ENCODE results near the gene FBXO2.

The FBXO2 gene

DNA sequence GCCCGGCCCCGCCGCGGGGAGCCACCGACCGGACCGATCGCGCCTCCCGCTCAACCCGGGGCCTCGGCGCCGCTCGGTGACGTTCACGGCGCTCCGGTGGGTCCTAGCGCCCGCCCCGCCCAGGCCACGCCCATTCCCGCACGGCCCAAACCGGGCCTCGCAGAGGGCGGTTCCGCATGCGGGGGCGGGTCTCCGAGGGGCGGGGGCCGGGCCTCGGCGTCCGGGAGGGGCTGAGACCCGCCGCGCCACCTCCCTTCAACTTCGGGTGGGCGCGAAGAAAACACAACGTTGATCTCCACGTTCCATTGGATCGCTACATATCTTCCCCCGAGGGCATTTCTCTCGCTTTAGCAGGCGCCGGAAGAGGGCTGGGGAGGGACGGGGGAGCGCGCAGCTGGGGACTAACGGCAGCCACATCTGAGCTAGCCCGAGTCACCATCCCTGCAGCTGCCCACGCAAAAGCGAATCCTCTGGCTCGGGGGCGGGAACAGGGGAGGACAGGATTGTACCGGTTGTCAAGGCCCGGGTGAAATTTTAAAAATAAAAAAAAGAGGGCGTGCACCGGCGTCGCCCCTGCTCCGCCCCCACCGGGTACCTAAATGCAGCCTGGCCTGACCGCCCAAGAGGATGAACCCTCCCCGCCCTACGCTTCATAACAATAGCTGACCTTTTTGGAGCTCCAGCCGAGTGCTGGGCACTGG, 27.0 kb upstream of the FBXO2 start, which contains the start of gene MAD2L2:
Gene MAD2L2, minus strand, starts transcription at position 78 of the 701 bp plus-strand sequence. CDS start 547 bp downstream, outside the sequence.
- peak; percentile 75 for DNase-seq

DNA sequence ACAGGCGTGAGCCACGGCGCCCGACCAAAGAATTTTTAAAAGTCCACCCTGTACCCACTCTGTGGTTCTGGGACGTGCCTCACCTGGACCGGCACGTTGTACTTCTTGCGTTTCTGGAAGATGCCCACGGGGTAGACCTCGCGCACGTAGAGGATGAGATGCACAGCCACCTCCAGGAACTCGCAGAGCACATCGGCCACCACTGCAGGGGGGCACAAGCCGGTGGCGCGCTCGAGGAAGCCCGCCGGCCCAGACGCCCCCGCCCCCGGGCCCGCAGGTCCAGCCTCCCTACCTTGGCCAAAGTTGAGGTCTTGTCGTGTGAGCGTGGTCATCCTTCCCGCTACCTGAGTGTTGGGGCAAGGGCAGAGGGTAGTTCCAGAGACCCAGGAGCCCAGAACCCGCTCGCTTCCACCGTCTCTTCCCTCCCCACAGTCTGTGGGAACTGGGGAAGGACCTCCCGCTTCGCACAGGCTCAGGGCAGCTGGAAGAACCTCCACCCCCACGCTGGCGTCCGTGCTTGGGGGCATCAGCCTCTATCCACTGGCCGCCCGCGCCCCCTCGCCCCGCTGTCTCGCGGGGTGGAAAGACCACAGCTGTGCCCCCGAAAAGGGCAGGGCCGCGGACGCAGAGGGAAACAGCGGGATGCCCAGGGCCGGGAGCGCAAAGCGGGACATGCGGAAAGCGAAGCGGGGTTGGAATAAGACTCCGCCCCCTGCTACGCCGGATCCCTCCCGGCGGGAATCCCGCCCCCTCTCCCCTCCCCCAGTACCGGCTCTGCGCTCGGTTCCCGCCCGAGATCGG, 26.2 kb upstream of the FBXO2 start:
- no peak for DNase-seq

DNA sequence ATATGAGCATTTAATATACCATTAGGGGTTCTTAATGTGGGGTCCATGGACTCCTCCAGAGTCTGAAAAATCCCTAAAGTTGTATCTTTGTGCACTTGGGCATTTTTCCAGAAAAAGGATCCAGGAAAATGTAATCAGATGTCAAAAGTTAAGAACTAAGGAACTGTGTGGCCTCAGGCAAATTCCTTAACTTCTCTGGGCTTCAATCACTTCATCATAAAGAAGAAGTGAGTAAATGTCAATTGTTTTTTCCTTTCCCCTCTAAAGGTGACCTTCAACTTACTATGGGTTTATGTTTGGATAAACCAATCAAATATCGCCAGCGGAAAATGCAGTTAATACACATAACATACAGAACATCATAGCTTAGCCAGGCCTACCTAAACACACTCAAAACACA, 24.2 kb upstream of the FBXO2 start:
- DNase-seq, result no peak

DNA sequence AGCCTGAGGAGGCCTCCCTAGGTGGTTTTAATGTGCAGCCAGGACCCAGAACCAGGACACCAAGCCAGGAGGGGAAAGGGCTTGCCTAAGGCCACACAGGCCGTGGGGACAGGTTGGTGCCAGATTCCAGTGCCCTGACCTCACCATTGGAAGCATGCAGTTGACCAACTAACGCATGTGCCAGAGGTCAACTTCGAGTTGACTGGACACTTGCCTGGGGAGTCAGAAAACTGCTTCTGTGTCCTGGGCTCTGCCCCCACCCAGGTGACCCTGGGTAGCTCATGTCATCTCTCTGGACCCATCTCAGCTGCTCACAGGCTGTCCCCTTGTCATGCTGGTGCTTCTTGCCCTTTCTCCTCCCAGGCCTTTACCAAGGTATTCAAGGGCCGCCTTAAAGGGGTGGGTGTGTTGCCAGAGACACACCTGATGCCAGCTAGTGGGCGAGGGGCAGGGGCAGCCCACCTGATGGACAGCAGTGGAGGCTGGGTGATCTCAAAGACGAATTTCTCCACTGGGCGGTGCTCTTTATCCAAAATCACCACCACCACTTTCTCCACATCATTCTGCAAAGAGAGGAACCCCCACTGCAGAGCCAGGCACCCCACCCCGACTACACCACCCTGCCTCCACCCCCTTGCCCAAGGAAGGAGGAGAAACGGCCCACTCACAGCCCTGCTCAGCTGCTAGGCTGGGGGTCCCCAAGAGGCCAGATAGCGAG, 22.3 kb upstream of the FBXO2 start:
- DNase-seq, result no peak

DNA sequence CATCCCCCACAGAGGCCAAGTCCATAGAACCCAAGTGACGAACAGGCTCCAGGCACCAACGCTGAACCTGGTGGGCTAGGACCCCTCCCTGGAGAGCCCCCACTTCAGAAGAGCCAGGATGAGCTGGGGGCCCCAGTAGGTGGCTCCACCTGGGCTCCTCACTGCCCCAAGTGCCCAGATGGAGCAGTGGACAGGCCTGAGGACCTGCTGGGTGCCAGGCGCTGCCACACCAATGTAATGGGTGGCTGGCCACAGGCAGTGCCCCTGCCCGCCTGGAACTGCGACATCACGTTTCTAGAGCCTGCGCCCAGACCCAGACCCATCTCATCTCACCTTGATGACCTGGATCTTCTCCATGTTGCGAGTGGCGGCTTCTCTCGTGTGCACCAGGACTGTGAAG, 21.1 kb upstream of the FBXO2 start:
- DNase-seq, result no peak

DNA sequence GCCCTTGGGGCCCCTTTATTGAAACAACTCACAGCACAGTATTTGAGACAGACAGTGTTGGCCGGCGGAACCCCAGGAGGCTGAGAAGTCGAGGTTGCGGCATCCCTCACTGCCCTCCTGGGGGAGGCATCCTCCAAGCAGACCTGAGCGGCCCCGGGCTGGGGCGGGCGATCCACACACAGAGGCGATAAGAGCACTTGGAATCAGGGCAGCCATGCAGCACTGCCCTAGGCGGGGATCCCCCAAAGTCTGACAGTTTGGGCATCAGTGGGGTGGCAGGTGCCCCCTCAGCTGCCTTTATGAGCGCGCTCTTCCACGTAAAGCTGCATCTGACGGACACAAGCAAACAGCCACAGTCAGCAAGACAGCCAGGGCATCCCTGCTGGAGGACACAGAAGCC, 20.3 kb upstream of the FBXO2 start:
- DNase-seq, result no peak

DNA sequence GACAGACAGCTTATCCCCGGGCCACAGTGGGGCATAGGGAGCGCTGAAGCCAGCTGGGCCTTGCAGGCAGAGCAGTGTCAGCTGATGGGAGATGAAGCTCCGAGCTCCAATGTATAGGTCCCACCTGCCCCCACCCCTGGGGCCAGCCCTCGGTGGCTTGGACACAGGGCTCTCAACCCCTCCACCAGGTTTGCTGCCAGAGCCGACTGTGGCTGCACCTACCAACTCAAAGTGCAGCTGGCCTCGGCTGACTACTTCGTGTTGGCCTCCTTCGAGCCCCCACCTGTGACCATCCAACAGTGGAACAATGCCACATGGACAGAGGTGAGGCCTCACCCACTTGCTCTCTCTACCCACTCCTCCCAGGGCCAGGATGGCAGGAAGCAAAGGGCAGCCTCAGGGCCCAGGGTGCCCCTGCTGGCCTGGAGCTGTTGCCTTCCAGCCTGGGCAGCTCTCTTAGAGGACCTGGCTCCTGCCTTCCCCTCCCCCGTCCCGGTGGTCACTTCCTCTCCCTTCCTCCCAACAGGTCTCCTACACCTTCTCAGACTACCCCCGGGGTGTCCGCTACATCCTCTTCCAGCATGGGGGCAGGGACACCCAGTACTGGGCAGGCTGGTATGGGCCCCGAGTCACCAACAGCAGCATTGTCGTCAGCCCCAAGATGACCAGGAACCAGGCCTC, 19.0 kb upstream of the FBXO2 start:
- no peak for DNase-seq

DNA sequence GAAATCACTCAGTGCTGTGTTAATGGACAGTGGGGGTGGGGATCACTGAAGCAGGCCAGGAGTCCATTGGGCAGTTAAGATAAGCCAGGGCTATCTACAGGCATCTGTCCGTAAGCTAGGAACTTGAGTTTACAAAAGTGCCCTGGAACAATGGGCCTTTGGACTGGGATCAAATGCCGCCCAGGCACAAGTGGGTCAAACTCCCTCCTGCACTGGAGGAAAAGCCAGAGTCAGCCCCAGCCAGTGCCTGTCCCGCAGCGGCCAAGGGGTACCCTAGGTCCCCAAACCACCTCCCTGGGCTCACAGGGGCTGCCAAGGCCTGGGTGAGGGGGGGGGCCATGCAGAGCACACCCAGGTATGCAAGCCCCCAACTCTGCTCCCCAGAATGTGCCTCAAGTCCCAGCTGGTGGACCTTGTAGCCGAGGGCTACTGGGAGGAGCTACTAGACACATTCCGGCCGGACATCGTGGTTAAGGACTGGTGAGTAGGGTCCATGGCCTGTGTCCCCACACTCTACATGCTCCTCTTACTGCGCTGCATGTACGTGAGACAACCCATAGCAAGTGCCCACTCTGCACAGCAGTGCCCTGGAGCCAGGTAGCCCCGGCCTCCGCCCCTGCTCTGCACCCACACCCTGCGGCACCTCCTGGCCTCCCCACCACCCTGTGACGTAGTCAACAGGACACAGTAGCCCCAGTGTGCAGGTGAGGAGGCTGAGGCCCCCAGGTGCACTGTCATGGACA, 17.5 kb upstream of the FBXO2 start:
- DNase-seq, result no peak

DNA sequence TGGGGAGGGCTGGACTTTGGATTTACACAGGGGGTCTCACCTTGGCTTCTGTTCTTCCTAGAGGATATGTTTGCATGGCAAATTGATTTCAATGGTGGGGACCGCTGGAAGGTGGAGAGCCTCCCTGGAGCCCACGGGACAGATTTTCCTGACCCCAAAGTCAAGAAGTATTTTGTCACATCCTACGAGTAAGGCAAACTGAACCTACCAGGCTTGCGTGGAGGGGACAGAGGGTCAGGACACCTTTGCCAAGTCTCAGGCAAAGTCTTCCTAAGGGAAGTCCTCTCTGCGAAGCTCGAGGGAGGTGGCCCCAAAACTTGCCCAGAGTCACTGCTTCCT, 16.9 kb upstream of the FBXO2 start:
- no peak for DNase-seq

DNA sequence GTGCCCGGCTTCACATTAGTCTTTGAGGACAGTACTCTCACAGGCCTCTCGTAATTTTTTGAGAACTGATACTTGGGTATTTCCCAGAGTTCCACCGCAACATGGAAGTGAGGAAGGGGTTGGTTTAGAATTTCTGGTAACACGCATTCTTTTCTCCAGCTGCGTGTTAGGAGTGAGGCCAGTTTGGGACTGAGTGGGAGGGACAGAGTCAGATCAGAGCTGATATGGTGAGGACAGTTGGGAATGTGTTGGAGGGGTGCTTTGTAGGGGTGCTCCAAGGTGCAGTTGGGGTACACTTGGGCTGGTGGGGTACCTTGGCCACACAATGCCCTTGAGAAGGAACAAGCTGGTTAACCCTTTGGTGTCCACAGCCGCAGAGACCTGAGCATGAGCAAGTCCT, 16.5 kb upstream of the FBXO2 start:
- no peak for DNase-seq

DNA sequence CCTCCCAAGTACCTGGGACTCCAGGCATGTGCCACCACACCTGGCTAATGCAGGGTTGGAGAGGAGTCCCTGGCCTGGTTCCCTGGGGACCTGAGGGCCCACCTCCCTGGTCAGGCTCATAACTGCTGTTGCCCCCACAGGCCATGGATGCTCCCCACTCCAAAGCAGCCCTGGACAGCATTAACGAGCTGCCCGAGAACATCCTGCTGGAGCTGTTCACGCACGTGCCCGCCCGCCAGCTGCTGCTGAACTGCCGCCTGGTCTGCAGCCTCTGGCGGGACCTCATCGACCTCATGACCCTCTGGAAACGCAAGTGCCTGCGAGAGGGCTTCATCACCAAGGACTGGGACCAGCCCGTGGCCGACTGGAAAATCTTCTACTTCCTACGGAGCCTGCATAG, 14.3 kb upstream of the FBXO2 start:
- DNase-seq, result no peak

DNA sequence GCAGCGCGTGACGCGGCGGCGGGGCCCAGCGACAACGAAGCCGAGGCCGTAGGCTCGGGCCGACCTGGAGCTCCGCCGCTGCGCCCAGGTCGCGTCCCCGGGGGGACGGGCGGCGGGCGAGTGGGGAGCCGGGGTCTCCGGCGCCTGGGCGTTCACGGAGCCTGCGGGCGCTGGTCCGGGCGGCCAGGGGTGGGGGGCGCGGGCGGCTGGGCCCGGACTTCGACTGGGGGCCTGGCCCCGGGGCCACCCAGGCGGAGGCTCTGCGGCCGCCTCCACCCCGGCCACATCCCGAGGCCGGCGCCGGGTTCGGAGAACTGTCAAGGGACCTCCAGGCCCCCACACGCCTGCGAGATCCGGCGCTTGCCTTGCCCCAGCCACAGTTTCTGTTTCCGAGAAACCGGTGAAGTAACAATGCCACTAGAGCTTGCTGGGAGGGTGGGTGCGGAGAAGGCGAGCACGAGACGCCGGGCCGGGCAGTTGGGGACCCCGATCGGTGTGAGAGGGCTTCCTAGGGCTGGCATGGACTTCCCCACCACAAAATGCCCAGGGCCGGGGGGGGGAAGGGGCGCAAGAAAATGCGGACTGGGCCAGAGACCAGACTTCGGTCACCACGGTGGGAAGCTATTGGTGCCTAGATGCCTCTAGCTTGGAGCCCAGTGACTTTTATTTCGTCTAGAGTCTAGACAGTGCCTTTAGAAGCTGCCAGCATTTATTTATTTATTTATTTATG, 10.3 kb upstream of the FBXO2 start:
- DNase-seq, result no peak

DNA sequence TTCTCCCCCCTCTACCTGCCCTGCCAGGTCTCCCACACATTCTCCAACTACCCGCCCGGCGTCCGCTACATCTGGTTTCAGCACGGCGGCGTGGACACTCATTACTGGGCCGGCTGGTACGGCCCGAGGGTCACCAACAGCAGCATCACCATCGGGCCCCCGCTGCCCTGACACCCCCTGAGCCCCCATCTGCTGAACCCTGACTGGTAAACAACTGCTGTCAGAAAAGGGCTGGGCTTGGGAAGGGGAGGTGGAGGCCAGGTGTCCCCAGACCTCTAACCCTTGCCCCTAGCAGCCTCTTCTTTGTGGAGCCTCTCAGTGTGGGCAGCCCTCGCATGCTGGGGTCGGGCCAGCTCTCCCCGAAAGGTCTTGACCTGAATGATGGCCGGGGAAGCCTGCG, 6.9 kb upstream of the FBXO2 start:
- DNase-seq, result no peak

DNA sequence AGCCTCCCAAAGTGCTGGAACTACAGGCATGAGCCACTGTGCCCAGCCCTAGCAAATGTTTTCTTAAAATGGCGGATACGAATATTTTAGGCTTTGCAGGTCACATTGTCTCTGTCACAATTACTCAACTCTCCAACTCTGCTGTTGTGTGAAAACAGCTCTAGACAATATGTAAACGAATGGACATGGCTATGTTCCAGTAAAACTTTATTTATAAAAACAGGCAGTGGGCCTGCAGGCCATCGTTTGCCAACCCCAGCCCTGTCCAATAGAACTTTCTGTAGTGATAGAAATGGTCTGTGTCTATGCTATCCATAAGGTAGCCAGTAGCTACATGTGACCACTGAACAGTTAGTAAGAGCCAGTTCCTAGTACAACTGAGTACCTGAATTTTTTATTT, 5.5 kb upstream of the FBXO2 start:
- no peak for DNase-seq

DNA sequence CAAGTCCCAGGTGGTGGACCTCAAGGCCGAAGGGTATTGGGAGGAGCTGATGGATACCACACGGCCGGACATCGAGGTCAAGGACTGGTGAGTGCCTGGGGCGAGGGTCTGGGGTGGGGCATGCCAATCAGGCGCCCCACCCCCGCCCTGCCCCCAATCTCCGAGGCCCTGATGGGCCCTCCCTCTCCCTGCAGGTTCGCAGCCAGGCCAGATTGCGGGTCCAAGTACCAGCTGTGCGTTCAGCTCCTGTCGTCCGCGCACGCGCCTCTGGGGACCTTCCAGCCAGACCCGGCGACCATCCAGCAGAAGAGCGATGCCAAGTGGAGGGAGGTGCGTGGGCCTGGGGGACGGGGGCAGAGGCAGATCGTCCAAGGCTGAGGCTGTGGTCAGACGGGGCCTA, 4.3 kb upstream of the FBXO2 start:
- DNase-seq, result no peak

DNA sequence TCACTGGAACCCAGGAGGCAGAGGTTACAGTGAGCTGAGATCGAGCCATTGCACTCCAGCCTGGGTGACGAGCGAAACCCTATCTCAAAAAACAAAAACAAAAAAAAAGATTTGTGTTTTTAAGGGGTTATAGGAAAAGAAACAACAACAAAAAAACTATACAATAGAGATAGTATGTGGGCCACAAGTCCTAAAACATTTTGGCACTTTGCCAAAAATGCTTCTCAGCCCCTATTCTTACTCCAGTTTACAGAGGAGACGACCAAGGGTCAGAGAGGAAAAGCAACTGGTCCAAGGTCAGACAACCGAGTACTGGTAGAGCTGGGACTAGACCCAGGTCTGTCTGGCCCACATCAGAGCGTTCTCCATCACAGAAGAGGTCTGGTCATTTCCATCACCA, 3.4 kb upstream of the FBXO2 start:
- DNase-seq, result no peak

DNA sequence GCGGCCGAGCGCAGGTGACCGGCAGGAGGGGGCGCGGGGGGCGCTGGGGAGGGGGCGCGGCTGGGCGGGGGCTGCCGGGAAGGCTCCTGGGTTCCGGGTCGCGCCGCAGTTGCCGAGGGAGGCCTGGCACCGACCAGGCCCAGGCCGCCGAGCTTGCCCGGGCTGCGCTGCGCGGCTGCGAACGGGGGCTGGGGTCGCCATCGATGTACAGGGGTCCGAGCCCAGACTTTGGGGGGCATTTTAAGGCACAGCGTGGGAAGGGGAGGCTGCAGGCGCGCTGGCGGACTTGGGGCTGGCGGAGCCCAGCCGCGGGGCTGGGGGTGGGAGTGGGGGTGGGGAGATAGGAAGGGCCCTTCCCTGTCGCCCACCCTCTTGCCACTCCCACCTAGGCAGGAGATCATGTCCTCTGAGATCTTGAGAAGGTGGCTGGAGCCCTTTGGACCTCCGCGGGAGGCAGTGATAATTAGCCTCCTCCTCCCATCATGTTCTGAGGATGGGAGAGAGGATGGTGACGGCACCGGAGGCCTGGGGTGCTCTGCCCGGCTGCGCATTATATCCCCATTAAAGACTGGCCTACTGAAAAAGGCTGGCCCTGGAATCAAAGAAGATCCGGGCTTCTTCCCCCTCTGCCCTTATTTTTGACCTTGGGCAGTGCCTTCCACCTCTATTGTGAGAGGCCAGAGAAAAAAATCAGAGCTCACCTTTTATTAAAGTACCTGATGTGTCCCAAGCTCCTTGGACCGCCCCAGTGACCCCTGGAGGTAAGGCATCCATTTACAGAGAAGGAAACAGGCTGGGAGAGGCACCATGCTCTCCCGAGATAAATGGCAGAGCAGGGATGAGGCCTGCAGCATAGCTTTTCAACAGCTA, 945 bp upstream of the FBXO2 start:
- no peak for DNase-seq

DNA sequence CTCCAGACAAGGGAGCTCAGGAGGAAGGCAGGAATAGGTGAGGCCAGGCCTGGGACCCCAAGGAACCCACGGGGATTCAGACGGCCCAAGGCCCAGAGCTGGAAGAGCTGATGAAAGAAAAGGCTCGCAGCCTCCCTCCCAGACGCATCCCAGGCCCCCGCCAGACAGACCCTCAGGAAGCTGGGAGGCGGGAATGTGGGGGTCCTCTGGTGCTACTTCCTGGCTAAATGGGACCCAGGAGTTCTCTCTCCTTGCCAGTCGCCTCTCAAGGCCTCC, 430 bp downstream of the FBXO2 start:
- DNase-seq, result no peak

DNA sequence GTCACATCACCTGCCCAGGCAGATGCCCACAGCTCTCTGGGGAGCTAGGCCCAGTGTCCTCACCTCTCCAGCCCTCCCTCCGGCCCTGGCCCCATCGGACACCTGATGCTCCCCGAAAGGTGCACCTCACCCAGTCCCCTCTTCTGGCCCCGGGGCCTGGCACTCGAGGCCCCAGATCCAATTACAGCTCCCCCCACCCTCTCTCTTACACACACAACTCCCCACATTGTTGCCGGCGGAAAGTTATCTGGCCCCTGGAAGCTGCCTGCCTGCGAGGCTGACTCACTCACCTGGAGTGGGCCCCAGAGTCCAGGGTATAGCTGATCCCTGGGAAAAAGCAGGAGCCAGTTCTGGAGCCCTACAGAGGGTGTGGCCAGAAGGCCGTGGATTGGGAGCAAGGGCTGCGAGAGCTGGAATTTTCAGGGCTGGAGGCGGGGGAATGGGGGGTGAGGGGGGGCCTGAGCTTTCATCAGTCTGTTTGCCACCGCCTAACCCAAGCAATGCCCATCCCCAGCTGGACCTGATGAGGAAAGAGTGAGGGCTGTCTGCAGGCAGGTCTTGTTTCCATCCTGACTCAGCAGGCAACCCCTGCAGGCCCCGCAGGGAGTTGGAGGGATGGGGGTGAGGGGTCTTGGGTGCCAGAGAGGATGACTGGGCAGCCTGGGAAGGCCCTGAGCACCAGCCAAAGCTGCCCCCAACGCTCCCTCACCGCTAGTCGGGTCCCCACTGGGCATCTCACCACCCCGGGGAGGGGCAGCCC, 948 bp downstream of the FBXO2 start:
- no peak for DNase-seq

DNA sequence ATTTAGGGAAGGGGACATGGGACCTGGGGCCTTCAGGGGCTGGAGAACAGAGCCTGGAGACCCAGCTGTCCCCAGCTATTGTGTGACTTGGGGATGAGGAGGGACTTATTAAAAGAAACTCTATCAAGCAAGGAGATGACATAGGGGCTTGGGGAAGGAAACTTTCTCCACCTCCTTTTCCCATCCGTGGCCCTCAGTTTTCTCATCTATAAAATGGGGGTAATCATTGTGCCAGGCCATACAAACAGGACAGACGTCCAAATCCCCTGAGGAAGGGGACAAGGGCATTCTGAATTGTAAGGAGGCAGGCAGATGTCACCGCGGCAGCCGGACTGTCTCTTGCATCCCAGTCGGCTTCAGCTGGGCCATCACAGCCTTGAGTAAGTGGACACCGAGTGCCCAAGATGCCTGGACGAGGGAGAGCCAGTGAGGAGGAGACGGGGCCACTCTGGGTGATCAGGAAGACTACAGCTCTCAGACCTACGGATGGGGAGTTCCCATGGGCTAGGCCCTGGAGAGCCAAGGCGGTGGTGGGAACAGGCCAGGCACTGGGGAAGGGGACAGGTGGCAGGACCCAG, 1.9 kb downstream of the FBXO2 start:
- no peak for DNase-seq

Data from DMS153 (cell line).